ENCODE data around the gene TTC34.

- TF ChIP-seq, protein P1, sequence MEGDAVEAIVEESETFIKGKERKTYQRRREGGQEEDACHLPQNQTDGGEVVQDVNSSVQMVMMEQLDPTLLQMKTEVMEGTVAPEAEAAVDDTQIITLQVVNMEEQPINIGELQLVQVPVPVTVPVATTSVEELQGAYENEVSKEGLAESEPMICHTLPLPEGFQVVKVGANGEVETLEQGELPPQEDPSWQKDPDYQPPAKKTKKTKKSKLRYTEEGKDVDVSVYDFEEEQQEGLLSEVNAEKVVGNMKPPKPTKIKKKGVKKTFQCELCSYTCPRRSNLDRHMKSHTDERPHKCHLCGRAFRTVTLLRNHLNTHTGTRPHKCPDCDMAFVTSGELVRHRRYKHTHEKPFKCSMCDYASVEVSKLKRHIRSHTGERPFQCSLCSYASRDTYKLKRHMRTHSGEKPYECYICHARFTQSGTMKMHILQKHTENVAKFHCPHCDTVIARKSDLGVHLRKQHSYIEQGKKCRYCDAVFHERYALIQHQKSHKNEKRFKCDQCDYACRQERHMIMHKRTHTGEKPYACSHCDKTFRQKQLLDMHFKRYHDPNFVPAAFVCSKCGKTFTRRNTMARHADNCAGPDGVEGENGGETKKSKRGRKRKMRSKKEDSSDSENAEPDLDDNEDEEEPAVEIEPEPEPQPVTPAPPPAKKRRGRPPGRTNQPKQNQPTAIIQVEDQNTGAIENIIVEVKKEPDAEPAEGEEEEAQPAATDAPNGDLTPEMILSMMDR (IDR thresholded peaks at IDR 0.05): no peak
- TF ChIP-seq POLR2A (IDR thresholded peaks at IDR 0.05): no peak
Measured at GRCh38 chr1:2807678-2808385, 6.3 kb upstream of the TTC34 start.
